Activated effector memory CD4-positive, alpha-beta T cell treated with Interleukin-2 at 50 U/mL for 16 hours (primary cell): ENCODE results near the gene ADK.
A peak's percentile ranks its signal among the peaks of the same experiment; 100 is the strongest.
"Not testable (repeated sequence)": the region's sequence is repeated elsewhere in the genome, so short reads cannot be mapped to it uniquely, and the experiment has no call there.

Experiments used
- DNase-seq: peaks from one replicate; pipeline ENCODE4 v3.0.0-alpha.2; 2020

The ADK gene

DNA sequence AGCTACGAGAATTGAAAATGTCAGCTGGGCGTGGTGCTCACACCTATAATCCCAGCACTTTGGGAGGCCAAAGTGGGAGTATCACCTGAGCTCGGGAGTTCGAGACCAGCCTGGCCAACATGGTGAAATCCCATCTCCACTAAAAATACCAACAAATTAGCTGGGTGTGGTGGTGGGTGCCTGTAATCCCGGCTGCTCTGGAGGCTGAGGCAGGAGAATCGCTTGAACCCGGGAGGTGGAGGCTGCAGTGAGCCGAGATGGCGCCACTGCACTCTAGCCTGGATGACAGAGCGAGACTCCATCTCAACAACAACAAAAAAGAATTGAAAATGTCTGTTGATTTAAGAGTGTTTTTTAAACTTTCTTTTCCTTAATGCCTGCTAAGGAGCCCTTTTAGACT lies 4.0 kb upstream of the ADK start:
- not testable (repeated sequence) for DNase-seq

GRCh38 chr10:74150204-74150989 lies 624 bp upstream of the ADK start, which contains the start of gene AP3M1:
TSS of gene AP3M1 (minus strand) at chr10:74150828. CDS start at chr10:74138379, 12,449 bp downstream.
- peak; percentile 70 for DNase-seq

GRCh38 chr10:74151879-74152722 lies 1.1 kb downstream of the ADK start:
- no peak for DNase-seq

- no peak for DNase-seq
Observed at GRCh38 chr10:74153123-74153522, 2.1 kb downstream of the ADK start.

- DNase-seq = no peak
Observed at GRCh38 chr10:74153676-74154075, 2.7 kb downstream of the ADK start.

DNA sequence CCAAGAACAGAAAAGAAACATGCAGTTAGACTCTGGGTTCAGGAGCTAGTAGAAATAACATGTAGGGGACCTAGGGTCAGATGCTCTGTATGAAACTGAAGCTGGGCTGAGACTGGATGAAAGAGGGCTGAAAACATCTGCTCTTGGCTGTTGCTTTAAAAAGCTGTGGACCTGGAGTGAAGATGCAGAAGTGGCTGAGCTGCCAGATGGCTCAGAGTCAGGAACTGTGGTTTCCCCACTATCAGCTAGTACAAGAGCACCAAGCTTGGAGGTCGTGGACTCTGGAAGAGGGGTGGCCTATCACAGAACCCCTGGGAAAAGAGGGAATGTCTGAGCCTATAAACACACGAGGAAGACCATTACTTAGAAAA lies 5.9 kb downstream of the ADK start:
- no peak for DNase-seq

- no peak for DNase-seq
Observed at GRCh38 chr10:74160013-74160412, 9.0 kb downstream of the ADK start.

DNA sequence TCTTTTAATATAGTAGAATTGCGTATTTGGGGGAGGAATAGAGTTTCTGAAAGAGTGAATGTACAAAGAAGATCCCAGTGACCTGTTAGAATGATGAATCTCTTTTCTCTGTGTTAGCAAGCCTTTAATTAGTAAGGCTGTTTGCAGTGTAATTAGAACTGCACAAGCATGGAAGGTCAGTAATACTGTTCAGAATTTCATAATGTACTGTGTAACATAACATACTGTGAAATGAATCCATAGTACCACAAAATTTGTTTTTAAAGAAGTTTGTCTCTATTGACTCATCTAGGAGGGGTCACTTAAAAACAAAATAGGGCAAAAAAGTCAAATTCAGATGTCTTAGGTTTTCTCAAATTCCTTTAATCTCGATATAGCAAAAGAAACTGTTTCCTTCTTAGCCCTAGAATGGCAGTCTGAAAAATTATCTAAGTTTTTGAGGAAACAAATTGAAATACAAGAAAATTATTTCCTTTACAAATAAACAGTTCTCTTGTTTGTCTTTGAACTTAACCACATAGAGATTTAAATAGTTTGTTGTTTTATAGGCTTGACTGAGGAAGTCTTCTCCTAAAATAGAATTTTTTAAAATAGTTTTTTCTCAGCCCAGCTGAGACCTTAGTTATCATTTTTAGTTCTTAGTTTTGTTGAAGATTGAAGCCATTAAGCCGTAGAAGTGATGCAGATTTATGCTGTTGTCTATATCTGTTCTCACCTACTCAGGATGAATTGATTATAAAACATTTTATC lies 12.5 kb downstream of the ADK start:
- DNase-seq = no peak

- no peak for DNase-seq
Observed at GRCh38 chr10:74164716-74165529, 13.9 kb downstream of the ADK start.

GRCh38 chr10:74165530-74165901 lies 14.5 kb downstream of the ADK start:
- DNase-seq = no peak

DNA sequence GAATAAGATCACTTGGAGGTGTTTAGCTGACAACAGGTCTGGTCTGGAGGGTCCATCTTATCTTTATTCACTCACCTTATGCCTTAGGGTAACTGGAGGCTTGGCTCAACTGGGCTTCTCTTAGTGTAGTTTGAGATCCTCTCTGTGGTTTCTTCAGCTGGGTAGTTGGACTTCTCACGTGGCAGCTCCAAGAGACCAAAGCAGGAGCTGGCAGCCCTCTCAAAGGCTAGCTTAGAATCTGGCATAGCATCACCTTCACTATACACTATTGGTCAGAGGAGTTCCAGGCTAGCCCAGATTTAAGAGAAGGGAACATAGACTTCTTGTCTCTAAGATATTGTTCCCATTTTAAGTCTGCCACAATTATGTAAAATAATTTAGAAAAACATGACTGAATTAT lies 16.4 kb downstream of the ADK start:
- DNase-seq = no peak

DNA sequence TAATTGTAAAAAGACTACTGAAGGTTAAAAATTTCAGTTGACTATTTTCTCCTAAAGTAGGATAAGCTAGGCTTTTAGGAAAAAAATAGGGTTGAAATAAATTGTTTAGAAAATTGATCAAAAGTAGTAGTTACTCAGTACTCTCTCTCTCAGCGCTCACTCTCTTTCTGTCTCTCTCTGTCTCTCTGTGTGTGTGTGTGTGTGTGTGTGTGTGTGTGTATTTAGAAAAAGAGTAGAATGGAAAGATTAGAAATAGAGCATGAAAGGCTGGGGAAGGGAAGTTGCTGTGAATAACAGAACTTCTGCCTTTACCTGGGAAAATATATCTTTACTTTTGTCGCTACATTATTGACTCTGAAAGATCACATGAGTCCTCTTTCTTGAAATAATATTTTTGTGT lies 20.6 kb downstream of the ADK start:
- no peak for DNase-seq

- DNase-seq = no peak
Observed at GRCh38 chr10:74174521-74174920, 23.5 kb downstream of the ADK start.

DNA sequence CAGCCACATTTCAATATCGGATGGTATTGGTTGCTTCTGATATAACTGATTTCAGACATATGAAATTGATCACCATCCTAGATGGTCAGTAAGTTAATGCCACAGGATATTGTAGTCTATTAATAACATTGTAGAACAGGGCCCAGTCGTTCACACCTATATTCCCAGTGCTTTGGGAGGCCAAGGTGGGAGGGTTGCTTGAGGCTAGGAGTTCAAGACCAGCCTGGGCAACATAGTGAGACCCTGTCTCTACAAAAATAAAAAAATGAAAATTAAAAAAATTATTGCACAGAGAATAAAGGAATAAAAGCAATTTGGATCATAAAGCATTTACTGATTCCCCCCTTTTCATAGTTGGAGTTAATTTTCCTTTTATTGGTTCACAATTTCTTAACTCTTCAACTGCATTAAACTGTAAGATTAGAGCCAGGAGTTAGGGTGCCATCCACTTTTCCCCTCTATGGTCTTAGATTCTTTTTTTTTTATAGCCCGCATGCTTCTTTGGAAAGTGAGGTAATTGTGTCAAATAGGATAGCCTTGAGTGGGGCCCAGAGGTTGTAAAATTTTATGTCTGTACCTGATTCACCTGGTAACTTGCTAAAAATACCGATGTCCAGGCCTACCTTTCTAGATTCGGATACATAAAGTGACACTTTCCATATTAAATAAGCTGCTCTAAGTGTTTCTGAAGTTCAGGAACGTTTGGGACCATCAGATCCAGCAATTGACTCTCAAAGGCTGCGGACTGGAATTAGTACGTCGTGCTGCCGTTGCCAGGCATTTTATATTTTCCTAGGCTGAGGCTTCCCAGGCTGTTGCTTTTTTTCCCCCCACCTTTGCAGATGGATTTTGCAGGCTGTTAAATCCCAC lies 24.7 kb downstream of the ADK start:
- no peak for DNase-seq

GRCh38 chr10:74176380-74177139 lies 25.5 kb downstream of the ADK start:
- DNase-seq = peak; percentile 94

DNA sequence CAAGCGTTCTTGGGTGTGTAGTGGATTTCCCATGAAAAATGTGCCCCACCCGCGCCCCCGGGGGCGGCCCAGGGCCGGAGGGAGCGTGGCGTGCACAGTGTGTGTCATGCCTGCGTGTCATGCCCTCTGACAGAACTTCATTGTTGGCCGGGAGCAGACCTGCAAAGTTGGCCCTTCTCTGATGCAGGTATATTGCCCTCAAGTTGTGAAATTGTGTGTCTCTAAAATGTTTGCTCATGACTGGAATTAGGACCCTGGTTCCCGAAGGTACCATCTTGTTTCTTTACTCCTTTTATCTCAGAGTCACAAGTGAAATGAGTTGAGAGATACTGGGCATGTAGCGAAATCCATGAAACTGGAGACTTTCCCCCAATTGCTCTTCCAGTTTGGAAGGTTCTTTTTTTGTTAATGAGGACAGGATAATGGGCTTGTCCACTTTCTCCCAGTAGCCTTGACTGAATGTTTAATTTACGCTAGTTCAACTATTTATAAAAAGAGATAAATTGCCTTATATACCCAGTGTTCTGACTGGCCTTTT lies 26.2 kb downstream of the ADK start:
- no peak for DNase-seq

DNA sequence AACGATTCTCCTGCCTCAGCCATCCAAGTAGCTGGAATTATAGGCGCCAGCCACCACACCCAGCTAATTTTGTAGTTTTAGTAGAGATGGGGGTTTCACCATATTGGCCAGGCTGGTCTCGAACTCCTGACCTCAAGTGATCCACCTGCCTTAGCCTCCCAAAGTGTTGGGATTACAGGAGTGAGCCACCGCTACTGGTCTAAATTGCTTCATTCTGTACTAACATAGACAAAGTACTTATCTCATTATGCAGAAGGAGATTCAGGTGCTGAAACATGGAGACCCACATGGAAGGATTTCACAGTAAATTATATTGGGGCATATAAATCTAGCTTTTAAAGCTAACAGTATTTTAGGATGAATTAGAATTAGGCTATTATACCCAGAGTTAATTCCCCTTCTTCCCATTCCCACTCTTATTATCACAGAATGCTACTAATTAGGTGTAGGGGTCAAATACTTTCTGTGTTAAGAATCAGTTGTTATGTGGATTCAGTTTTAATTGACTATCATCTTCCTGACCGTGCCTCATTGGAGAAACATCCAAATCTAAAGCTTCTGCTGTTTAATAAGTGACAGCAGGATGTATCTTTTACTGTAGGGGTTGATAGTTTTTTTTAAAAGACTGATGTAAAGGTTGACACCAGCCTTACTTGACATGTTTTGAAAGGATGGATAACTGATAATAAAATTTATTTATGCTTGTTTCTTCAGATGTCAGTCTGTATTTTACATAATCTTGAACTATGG lies 27.2 kb downstream of the ADK start:
- no peak for DNase-seq

GRCh38 chr10:74179111-74179710 lies 28.2 kb downstream of the ADK start:
- no peak for DNase-seq

DNA sequence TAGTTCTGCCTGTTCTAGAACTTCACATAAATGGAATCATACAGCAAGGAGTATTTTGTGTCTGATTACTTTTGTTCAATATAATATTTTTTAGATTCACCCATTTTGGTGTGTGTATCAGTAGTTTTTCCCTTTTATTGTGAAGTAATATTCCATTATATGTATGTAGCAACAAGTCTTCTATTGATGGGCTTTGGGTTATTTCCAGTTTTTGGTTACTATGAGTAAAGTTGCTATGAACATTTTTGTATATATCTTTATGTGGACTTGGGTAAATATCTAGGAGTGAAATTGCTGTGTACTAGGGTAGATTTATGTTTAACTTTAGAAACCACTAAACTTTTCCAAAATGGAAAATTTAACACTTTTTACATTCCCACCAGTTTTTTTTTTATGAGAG lies 35.7 kb downstream of the ADK start:
- no peak for DNase-seq
